T-cell (primary cell): Measurements from ENCODE around the gene PTTG1IP. TPM values are rescaled to one million over a fixed set of nuclear protein-coding genes. Genes with fewer than 3 reads are reported as not detected.

Source experiments
- ATAC-seq, 4 experiments: fragments of 200-7000 bp in 3 of 4; fragments of 150-1000 bp in 1 of 4; cut with Tn5 transposase; replicated peaks in 1 of 4; 1 replicate in 3 of 4; 2 replicates in 1 of 4; pipeline ENCODE4 v1.10.0; 2021; ENCODE audit warnings: moderate library complexity in 3 of 4, mild to moderate bottlenecking in 2 of 4, moderate number of reproducible peaks in 1 of 4
- CTCF ChIA-PET, 2 donors: fragments of 300-600 bp; sonication (Branson Sonifier 250); formaldehyde crosslinking; loops; one replicate each; lab custom pipeline; 2022; ENCODE audit warnings: antibody characterized with exemption in 2 of 2; lab: Charles Lee
- POLR2A ChIA-PET, 2 donors: fragments of 300-600 bp; sonication (Branson Sonifier 250); formaldehyde crosslinking; loops; one replicate each; lab custom pipeline; 2022; ENCODE audit warnings: antibody characterized with exemption in 2 of 2; lab: Charles Lee
- DNase-seq, 35 experiments: peaks; one replicate each; pipeline versions ENCODE4 v3.0.0 to v3.0.0-alpha.2; 2013 to 2023
- H3K27ac ChIP-seq: one replicate; pipeline ENCODE4 v1.5.1; 2013; ENCODE audit warnings: low read length
- H3K27me3 ChIP-seq, 2 experiments: replicated peaks in 1 of 2; 1 replicate in 1 of 2; 2 replicates in 1 of 2; pipeline versions ENCODE4 v1.6.1 to v1.7.0; 2013; ENCODE audit warnings: low read length in 1 of 2, mixed read lengths in 1 of 2; ENCODE audit not compliant: control insufficient read depth in 2 of 2, insufficient read depth in 2 of 2; ENCODE audit errors: extremely low read depth in 1 of 2
- H3K36me3 ChIP-seq, 2 donors: 1 replicate in 1 of 2; 2 replicates in 1 of 2; pipeline versions ENCODE4 v1.6.1 to v1.7.0; 2013; ENCODE audit warnings: low read length in 1 of 2; ENCODE audit not compliant: control insufficient read depth in 2 of 2, insufficient read depth in 1 of 2; ENCODE audit errors: extremely low read depth in 1 of 2
- H3K4me1 ChIP-seq, 2 experiments: 1 replicate in 1 of 2; 2 replicates in 1 of 2; pipeline versions ENCODE4 v1.6.1 to v1.7.0; 2013; ENCODE audit warnings: low read length in 2 of 2, mixed read lengths in 1 of 2; ENCODE audit not compliant: insufficient read depth in 2 of 2, control insufficient read depth in 1 of 2; ENCODE audit errors: extremely low read depth in 1 of 2
- H3K4me3 ChIP-seq, 2 donors: 1 replicate in 1 of 2; 2 replicates in 1 of 2; pipeline versions ENCODE4 v1.5.1 to v1.7.0; 2013; ENCODE audit warnings: mild to moderate bottlenecking in 2 of 2, low read length in 1 of 2, moderate library complexity in 1 of 2; ENCODE audit not compliant: control insufficient read depth in 1 of 2; ENCODE audit errors: extremely low read depth in 1 of 2
- H3K9me3 ChIP-seq: 2 replicates; pipeline ENCODE4 v1.7.0; 2013
- H3K27ac Mint-ChIP-seq, 2 donors: one replicate each; pipeline ENCODE4 v1.8.0; 2020 to 2021; ENCODE audit warnings: mild to moderate bottlenecking in 2 of 2, mixed read lengths in 2 of 2
- H3K27me3 Mint-ChIP-seq, 2 donors: one replicate each; pipeline ENCODE4 v1.8.0; 2021 to 2022; ENCODE audit warnings: mixed read lengths in 2 of 2
- H3K36me3 Mint-ChIP-seq: one replicate; pipeline ENCODE4 v1.8.0; 2021; ENCODE audit warnings: mixed read lengths
- H3K4me1 Mint-ChIP-seq, 3 donors: one replicate each; pipeline ENCODE4 v1.8.0; 2020 to 2022; ENCODE audit warnings: mixed read lengths in 3 of 3, mild to moderate bottlenecking in 1 of 3
- H3K4me3 Mint-ChIP-seq, 3 donors: one replicate each; pipeline ENCODE4 v1.8.0; 2020 to 2022; ENCODE audit warnings: mild to moderate bottlenecking in 3 of 3, mixed read lengths in 3 of 3, moderate library complexity in 3 of 3
- H3K9me3 Mint-ChIP-seq, 3 donors: one replicate each; pipeline ENCODE4 v1.8.0; 2020 to 2022; ENCODE audit warnings: mixed read lengths in 3 of 3
- WGBS: methylation state at CpG from one replicate; pipeline ENCODE4 v1.1.5; 2013; ENCODE audit warnings: missing lambda C conversion rate; ENCODE audit not compliant: insufficient coverage; 5-methylcytosine and 5-hydroxymethylcytosine counted together
- total RNA-seq, 35 experiments: library from RNA in 6 of 35; stranded (reverse) in 6 of 35; fragments of 120-200 nt in 1 of 35; gene quantifications; one replicate each; pipeline versions ENCODE4 v1.2.1 to v1.2.4 and lab custom pipeline; 2013 to 2026

PTTG1IP gene
- total RNA-seq, 5 donors from 2014 or later (not counting 1 experiment from before 2014, with no cell fraction given): 73.4 to 91.1 (median 90.2) TPM

DNA sequence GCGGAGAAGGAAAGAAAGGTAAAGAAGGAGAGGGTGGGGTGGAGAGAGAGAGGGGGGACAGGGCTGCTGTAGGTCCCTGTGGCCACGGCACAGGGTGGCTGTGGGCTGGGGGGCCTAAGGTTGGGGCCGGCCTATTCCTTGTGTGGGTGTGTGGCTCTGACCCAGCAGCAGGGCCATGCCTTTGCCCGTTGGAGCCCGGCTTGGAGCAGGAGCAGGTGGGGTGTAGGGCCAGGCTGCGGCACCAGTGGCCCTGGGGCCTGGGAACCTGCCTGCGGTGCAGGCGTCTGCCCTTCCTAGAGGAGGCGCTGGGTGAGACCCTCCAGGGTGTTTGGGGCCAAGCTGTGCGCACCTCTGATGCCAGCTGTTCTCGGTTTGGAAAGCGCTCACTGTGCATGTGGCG is 36.0 kb downstream of the PTTG1IP start:
- Mint-ChIP-seq H3K4me1 (no peaks in the 10 kb centered on the region), H3K27ac (no peak overlapping the region), H3K36me3 (no peaks in the 10 kb centered on the region), H3K9me3 (no peaks in the 10 kb centered on the region), H3K27me3 (peaks cover 0 to 14% of the 10 kb centered on the region in 2 donors), H3K4me3 (no peak overlapping the region)
- CTCF ChIA-PET: no interaction called here
- no peaks in the 10 kb centered on the region for H3K4me1 ChIP-seq
- no peak for DNase-seq
- no peak for ATAC-seq
- peaks cover 0 to 44% of the 10 kb centered on the region in 2 experiments for H3K27me3 ChIP-seq
- no peak overlapping the region for H3K4me3 ChIP-seq
- no peaks in the 10 kb centered on the region for H3K9me3 ChIP-seq
- H3K36me3 ChIP-seq: no peaks in the 10 kb centered on the region
- POLR2A ChIA-PET: no interaction called here
- WGBS: 93% methylated on average over 13 of the region's 13 CpGs
- no peak overlapping the region for H3K27ac ChIP-seq

- Histone ChIP-seq H3K27me3 (peaks cover 0 to 38% of the 10 kb centered on the region in 2 experiments), H3K4me3 (no peak overlapping the region), H3K27ac (no peak overlapping the region), H3K9me3 (no peaks in the 10 kb centered on the region), H3K36me3 (no peaks in the 10 kb centered on the region), H3K4me1 (no peaks in the 10 kb centered on the region)
- H3K27ac Mint-ChIP-seq: no peak overlapping the region
- H3K27me3 Mint-ChIP-seq: peaks cover 0 to 12% of the 10 kb centered on the region in 2 donors
- ATAC-seq (no peak), DNase-seq (no peak)
- WGBS: 90% methylated on average over 34 of the region's 37 CpGs
- H3K4me1 Mint-ChIP-seq: no peaks in the 10 kb centered on the region
- ChIA-PET POLR2A (no interaction called here), CTCF (no interaction called here)
- no peaks in the 10 kb centered on the region for H3K36me3 Mint-ChIP-seq
- no peaks in the 10 kb centered on the region for H3K9me3 Mint-ChIP-seq
- H3K4me3 Mint-ChIP-seq: no peak overlapping the region
Measured at GRCh38 chr21:44836666-44837471, 36.6 kb downstream of the PTTG1IP start.

DNA sequence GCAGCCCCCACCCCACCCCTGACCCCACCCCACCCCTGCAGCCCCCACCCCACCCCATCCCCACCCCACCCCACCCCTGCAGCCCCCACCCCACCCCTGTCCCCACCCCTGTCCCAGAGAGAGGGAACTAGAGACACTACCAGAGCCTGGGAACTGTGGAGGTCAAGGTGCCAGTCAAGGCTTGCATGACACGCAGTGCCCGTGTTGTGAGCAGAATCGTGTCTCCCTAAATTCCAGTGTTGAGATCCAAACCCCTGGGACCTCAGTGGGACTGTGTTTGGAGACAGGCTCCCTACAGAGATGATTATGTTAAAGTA is 37.2 kb downstream of the PTTG1IP start:
- no peaks in the 10 kb centered on the region for H3K36me3 Mint-ChIP-seq
- 83% methylated on average over 3 of the region's 3 CpGs for WGBS
- H3K27ac Mint-ChIP-seq: no peak overlapping the region
- H3K4me3 Mint-ChIP-seq: no peak overlapping the region
- POLR2A ChIA-PET: no interaction called here
- CTCF ChIA-PET: no interaction called here
- Histone ChIP-seq H3K27ac (no peak overlapping the region), H3K36me3 (no peaks in the 10 kb centered on the region), H3K4me1 (peaks cover under 1% of the 10 kb centered on the region in 2 experiments), H3K4me3 (no peak overlapping the region), H3K9me3 (no peaks in the 10 kb centered on the region), H3K27me3 (peaks cover 0 to 34% of the 10 kb centered on the region in 2 experiments)
- ATAC-seq (no peak), DNase-seq (no peak)
- H3K4me1 Mint-ChIP-seq: peaks cover 2 to 3% (median 3%) of the 10 kb centered on the region in 3 donors
- H3K27me3 Mint-ChIP-seq: peaks cover 0 to 10% of the 10 kb centered on the region in 2 donors
- H3K9me3 Mint-ChIP-seq: no peaks in the 10 kb centered on the region

DNA sequence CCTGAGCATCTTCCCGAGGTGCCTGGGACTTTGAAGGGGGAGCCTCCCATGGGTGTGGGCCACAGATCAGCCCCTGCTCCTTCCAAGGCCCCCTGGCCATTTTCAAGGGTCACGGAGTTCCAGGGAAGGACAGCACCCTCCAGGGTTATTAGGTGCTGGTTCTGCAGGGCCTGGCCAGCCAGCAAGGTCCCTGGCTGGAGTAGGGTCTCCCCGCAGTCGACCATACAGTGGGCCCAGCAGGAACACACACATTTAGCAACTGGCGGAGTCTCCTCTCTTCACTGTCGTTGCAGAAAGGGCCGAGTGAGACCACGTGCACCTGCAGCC is 37.9 kb downstream of the PTTG1IP start:
- H3K4me1 ChIP-seq: peaks cover 2 to 3% of the 10 kb centered on the region in 2 experiments
- ChIA-PET CTCF (no interaction called here), POLR2A (no interaction called here)
- Mint-ChIP-seq H3K9me3 (no peaks in the 10 kb centered on the region), H3K36me3 (no peaks in the 10 kb centered on the region), H3K27ac (no peak overlapping the region), H3K4me3 (no peak overlapping the region), H3K4me1 (peaks cover 8% of the 10 kb centered on the region in 3 donors), H3K27me3 (peaks cover 0 to 6% of the 10 kb centered on the region in 2 donors)
- H3K27ac ChIP-seq: no peak overlapping the region
- DNase-seq: no peak
- 76% methylated on average over 4 of the region's 8 CpGs for WGBS
- H3K9me3 ChIP-seq: no peaks in the 10 kb centered on the region
- H3K27me3 ChIP-seq: peaks cover 0 to 28% of the 10 kb centered on the region in 2 experiments
- H3K36me3 ChIP-seq: no peaks in the 10 kb centered on the region
- no peak overlapping the region for H3K4me3 ChIP-seq
- ATAC-seq: no peak

DNA sequence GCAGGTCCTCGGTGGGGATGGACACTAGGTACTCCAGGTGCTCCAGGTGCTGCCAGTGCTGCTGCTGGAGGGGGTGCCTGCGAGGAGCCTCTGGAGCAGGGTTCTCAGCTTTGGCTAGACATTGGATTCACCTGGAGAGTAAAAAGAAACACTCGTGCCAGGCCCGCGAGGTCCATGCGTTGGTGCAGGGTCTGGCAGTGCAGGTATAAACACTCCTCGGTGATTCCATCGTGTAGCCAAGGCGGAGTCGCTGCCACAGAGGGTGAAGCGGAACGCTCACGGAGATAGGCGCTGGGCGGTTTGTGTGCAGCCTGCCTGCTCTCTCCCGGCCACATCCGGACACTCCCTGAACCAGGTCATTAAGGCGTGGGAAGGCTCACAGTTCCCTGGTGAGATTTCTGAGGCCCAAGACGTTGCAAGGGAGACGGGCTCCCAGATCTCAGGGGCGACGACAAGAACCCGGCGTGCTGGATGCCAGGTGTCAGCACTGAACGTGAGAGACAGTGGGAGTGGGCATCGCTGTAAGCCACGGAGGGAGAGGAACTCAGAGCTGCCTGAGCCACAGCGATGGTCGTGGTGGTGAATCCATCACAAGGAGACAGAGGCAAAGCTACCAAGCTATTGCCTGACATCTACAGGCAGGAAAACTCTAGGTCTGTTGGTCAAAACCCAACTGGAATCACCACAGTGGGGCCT is 38.4 kb downstream of the PTTG1IP start:
- Histone ChIP-seq H3K27me3 (peaks cover 0 to 28% of the 10 kb centered on the region in 2 experiments), H3K4me3 (no peak overlapping the region), H3K27ac (no peak overlapping the region), H3K4me1 (peaks cover 2 to 3% of the 10 kb centered on the region in 2 experiments), H3K36me3 (no peaks in the 10 kb centered on the region), H3K9me3 (no peaks in the 10 kb centered on the region)
- H3K36me3 Mint-ChIP-seq: no peaks in the 10 kb centered on the region
- H3K27me3 Mint-ChIP-seq: peaks cover 0 to 5% of the 10 kb centered on the region in 2 donors
- POLR2A ChIA-PET: no interaction called here
- WGBS: 89% methylated on average over 29 of the region's 29 CpGs
- ATAC-seq: no peak
- peaks cover 8 to 11% (median 10%) of the 10 kb centered on the region in 3 donors for H3K4me1 Mint-ChIP-seq
- CTCF ChIA-PET: no interaction called here
- no peak overlapping the region for H3K27ac Mint-ChIP-seq
- H3K9me3 Mint-ChIP-seq: no peaks in the 10 kb centered on the region
- DNase-seq: no peak
- no peak overlapping the region for H3K4me3 Mint-ChIP-seq

DNA sequence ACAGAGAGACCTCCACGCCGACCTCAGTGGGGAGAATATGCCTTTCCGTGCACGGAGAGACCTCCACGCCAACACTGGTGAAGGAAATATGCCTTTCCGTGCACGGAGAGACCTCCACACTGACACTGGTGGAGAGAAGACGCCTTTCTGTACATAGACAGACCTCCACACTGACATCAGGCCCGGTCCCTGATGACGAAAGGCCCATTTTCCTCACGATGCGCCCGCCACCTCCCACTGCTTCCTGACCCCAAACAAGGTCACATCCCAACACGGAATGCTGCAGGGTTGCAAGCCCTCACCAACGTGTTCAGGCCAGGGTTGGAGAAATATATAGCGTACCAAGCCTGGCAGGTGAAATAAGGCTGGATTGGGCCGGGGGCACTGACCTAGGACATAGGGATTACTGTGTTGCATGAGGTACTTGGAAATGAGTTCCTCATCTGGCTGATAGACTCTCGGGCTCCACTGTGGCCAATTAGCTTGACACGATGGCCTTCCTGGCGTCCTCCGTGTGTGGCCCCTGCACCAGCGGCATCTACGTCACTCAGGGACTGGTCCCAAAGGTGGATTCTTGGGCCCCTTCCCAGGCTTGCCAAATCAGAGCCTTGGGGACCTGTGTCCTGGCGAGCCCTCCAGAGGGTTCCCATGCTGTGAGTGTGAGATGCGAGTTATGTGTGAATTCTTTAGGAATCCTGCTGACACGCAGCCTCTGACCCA is 39.1 kb downstream of the PTTG1IP start:
- POLR2A ChIA-PET: no interaction called here
- CTCF ChIA-PET: no interaction called here
- H3K27ac Mint-ChIP-seq: no peak overlapping the region

More for the DNA sequence above, 39.1 kb downstream of the PTTG1IP start:
- H3K9me3 ChIP-seq: no peaks in the 10 kb centered on the region
- peaks cover 0 to 2% of the 10 kb centered on the region in 2 donors for H3K27me3 Mint-ChIP-seq
- WGBS: 85% methylated on average over 25 of the region's 26 CpGs
- peaks cover 0 to 28% of the 10 kb centered on the region in 2 experiments for H3K27me3 ChIP-seq
- no peaks in the 10 kb centered on the region for H3K9me3 Mint-ChIP-seq
- H3K4me3 Mint-ChIP-seq: no peak overlapping the region
- H3K4me1 ChIP-seq: peaks cover 2 to 3% of the 10 kb centered on the region in 2 experiments
- no peaks in the 10 kb centered on the region for H3K36me3 ChIP-seq
- ATAC-seq (no peak), DNase-seq (no peak)
- H3K4me1 Mint-ChIP-seq: peaks cover 8 to 17% (median 10%) of the 10 kb centered on the region in 3 donors
- H3K4me3 ChIP-seq: no peak overlapping the region
- no peaks in the 10 kb centered on the region for H3K36me3 Mint-ChIP-seq
- no peak overlapping the region for H3K27ac ChIP-seq
